ENCODE data around the gene TMPRSS5.
"Not testable (repeated sequence)": the region's sequence is repeated elsewhere in the genome, so short reads cannot be mapped to it uniquely, and the experiment has no call there.

The TMPRSS5 gene

DNA sequence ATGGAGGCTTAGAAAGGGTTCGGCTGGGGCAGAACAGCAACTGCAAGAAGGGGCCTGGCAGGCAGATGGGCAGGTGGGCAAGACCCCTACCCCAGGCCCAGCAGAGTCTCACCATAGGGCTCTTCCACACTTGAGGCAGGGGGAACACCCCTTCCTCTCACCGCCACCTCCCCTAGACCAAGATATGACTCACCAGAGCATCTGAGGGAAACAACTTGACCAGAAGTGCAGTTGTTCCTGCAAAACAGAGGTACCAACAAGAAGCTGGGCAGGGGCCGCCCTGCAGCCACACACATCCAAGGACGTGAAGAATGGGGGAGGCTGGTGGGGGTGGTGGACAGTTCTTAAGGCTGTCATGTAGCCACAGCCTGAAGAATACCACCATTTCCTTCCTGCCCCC lies 10.9 kb downstream of the TMPRSS5 start:
- no peak for DNase-seq

DNA sequence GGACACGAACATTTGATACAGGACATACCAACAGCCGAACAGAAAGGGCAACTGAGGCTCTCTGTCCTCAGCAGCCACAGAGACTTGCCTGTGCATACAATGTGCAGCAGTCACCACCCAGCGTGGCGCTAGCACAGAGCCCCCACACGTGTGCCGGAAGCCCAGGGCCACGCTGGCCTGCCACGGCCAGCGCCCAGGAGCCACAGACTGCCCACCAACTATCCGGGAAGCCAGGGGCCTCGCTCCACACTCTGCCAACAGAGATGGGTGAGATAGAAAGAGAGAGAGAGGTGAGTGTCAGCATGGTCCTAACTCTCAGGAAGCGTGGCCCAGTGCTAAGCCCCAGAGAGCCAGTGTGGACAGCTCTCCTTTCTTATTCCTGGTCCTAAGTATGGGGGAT lies 11.7 kb downstream of the TMPRSS5 start:
- DNase-seq: no peak

DNA sequence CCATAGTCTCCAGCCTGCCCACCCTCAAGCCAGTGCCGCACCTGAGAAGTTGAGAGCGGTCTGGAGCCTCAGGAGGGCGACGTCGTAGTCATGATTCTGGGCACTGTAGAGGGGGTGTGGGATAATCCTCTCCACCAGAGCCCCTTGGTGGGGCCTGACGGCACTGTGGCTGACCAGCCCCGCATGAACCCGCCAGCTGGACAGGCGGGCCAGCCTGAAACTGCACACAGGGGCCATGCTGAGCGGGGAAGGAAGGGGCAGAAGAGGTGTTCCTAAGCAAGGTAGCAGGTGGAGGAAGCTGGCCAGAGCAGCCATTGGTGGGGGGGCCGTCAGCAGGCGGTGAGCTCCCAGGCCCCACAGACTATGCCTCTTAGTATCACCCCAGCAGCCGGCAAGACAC lies 13.1 kb downstream of the TMPRSS5 start:
- DNase-seq: no peak

DNA sequence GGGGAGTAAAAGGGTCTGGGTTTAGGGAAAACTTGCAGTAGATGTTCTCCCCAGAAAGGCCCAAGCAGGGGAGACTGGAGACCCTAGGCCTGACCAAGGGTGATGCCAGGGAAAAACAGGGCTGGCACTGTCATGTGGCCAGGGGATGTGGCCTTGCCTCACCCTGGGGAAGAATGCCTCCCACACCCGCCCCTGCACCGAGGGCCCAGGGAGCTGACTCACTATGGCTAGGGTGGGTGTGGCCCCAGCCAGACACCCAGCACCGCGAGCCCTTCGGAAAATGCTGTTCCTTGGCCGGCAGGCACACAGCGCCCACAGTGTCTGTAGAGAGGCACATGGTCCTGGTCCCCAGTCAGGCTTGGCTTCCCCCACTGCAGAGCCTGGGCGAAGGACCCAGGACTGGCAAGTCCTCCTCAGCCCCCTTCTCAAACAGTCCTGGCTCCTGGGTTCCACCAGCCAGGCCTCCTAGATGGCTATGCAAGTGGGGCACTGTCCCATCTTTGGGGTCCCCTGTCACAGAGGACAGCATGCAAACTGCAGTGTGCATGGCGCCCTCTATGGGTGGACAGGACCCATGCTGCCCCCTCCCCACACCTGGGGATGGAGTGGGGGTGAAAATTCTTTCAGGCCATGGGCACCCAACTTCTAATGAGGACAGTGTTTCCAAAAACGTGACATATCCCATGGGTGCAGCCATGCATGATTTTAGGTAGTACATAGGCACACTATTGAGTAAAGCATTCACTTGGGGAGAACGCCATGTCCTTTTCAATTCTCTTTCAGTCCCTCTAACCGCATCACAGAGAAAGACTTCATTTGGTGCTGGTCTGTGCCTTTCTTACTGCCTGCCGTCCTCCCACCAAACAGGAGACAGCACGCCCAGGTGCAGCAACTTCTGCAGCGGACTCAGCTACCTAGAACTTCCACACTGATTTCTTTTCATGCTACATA lies 15.2 kb downstream of the TMPRSS5 start:
- DNase-seq: peak; percentile 88

DNA sequence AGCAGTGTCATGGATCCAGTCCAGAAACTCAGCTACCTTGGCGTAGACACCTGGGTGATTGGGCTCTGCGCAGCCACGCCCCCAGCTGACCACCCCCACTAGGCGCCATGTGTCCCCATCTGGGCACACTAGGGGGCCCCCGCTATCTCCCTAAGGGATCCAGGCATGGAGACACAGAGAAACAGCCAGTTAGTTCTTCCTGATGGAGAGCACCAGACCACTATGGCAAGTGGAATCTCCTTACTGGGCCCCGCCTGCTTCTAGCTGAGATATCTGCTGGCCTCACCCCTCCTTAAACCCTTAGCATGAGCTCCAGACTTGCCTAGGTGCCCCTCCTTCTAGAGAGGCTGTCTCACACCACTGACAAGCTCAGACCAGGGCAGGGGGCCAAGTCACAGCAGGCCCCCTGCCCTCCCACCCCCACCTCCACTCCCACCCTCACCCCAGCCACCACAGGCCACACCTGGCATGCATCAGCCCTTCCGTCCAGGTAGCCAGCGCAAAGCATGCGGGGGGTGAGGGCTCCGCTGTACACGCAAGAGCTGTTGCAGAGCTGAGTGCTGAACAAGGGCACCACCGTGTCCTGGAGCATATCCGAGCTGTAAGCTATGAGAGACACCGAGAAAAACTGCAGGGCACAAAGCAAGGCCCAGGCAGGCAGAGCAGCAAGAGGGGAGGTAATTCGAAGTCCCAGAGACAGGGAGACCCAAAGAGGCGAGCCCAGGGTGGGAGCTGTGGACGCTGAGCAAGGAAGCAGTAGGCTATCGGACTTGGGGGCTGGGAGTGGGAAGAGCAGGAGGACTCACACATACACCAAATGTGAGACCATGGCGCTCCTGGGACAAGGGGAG lies 16.1 kb downstream of the TMPRSS5 start:
- no peak for DNase-seq

DNA sequence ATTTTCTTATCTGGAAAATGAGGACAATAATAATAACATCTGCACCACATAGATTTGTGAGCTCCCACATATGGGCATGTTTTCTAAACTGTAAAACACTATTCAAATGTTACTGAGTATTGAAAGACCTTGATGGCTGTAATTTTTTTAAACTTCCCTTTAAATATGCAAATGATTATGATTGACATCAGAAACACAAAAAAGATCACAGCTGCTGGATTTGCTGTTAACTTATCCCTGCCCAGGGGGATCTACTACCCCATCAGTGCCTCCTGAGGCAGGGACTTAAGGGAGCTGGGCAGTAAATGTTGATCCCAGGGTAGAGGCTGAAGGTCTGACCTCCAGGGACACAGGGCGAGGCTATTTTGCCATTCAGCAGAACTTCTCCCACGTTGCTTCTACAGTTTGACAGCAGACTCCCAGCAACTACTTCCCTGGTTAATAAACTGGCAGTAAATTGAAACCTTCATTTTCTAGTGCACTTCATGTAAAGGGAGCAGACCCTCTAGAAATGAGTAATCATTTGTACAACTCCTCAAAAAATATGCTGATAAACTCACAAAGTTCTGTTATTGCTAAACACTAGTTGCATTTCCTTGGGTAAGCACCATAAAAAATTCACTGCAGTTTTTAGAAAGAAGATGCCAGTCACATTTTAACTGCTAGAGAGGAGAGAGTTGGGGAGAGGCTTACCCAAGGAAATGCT lies 20.3 kb downstream of the TMPRSS5 start:
- DNase-seq: no peak

DNA sequence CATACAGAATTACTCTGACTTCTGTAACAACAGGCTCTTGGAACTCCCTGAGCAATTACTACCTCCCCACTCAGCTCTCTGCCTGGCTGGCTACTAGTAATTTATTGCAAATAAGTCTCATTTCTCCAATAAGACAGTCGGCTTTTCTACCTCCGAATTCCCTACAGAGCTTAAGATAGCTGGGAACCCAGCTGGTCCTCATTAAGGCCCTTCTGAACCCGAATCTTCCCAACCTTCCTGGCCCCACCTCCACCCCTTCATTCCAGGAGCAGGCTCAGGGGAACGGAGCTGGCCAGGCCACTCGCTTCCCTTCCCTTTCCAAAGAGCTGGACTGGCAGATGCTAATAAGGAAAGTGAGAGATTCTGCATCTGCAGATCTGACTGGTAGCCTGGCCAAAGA lies 21.6 kb downstream of the TMPRSS5 start:
- DNase-seq: no peak

DNA sequence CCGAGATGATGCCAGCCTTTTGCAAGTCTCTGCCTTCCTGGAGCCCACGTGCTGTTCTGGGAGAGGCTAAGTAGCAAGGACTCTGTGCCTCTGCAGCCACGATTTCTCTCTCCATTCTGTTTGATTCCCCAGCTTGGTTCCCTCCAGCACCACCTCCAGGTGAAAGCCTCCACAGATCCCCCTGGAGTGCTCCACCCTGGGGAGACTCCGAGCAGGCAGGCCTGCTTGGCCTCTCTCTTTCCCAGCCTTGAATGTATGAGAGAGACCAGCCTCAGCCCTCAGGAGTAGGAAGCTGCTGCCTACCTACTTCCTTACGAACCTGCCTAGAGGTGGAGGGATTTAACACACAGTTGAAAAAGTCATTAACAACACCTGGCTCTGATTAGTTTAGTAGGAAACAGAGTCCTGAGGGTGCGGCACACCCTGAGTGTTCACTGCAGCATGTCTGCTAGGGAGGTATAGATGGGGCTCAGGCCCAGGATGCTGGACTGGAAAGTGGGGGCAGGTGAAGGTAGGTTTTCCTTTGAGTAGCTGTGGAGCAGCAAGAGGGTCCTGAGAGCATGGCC lies 22.5 kb downstream of the TMPRSS5 start:
- no peak for DNase-seq

DNA sequence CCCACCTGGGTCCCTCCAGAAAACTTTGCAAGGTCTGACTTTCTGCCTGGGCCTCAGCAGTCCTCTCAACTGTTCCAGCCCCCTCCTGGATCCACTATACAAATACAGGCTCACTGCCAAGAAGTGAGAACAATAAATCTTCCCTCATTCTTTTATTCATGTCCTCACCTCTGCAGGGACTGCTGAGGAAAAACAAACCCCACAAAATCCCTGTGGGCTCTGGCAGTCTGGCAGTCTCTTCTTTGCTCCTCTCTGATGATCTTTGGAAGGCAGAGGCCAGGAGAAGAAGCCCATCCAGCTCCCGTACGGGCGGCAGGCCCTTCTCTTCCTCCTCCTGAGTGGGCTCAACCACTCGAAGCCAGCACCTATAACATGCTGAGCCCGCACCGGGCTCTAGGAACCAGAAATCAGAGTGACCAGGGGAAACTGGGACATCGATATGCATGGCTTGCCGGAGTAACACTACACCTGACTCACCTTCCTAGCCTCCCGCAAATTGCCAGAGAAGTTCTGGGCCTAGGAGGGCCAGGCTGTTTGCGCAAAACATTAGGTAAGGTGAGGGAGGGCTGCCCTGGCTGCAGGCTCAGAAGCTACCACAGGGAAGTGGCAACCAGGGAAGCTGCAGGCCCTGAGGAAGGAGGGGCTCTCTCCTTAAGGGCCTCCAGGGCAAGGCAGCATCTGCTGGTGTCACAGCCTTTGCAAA lies 24.2 kb downstream of the TMPRSS5 start:
- DNase-seq: no peak

DNA sequence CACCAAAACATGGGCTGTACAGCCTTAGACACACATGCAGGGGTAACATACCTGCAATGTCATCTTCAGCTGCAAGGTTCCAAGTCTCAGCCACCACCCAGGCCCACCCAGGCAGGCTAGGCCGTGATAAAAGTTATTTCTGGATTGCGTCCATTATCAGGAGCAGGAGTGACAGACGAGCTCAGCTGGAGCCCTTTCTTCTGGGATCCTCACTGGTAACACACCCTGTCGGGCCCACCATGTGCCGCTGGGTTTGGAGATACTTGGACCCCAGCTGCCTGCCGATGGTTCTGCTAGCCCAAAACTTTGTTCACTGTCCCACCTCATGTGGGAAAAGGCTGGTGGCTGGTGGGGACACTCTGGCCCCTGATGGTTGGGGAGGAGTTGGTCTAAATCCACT lies 24.8 kb downstream of the TMPRSS5 start:
- no peak for DNase-seq

DNA sequence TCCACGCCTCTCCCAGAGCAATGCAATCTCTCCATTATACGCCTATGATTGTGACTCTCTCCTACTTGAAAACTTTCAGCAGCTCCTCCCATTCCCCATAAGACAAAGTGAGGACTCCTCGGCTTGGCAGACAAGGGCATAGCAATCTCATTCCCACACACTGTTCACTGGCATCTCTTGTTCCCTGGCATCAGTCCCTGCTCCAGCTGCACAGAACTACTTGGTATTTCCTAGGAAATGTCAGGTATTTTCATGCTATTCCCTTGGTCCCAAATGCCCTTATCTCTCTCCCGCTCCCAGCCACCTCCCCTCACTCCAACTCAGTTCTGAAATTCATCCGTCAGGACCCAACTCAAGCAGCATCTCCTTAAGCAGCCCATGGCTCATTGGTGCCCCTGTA lies 28.4 kb downstream of the TMPRSS5 start:
- DNase-seq: no peak

DNA sequence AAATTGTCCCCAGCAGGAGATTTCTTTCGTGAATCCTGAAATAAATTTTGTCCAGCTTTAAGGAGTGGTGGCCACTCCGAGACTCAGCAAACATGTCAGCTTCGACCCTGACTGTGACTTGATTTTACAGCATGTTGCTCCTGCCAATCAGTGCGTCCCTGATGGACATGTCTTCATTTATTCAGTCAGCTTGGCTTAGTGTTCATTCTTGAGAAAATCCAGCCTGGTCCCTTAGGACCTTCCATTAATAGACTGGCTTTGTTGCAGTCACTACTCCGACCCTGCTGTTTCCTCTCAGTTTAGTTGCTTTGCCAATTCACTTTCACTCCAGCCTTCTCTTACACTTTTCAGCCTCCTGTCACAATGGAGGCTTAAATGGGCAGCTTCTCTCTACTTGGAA lies 30.5 kb downstream of the TMPRSS5 start:
- no peak for DNase-seq

DNA sequence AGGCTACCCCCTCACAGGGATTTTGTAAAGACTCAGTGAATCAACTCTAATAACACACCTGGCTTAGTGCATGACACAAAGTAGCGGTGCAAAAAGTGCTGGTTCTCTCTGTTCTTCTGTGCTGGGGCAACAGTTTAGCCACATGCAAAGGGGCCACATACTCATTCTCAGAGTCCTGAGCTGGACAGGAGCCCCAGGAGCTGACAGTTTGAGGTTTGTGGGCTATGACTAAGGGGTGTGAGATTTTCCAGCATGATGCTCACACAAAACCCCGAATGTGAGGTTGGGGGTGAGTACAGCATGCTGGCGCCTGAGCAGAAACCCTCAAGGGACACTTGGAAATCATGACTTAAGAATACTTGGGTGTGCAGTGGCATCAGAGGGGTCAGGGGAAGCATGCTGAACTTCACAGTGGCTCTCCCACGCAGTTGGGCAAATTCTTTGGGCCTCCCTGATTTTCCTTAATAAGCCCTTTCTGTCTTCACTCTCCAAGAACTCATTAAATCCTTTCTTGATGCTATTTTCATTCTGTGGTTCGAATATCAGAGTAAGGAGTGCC lies 31.0 kb downstream of the TMPRSS5 start:
- DNase-seq: no peak

DNA sequence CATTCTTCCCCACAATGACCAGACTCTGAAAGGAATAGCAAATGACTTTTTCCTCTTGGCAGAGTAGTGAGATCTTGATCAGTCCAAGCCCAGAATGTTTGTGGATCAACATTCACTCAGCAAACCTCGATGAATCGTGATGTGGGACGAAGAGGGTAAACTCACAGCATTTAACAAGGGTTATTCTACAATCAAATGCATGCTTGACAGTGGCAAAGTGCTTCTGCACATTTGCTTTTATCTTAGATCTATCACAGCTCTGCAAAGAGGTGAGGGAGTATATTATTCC lies 31.8 kb downstream of the TMPRSS5 start:
- no peak for DNase-seq

DNA sequence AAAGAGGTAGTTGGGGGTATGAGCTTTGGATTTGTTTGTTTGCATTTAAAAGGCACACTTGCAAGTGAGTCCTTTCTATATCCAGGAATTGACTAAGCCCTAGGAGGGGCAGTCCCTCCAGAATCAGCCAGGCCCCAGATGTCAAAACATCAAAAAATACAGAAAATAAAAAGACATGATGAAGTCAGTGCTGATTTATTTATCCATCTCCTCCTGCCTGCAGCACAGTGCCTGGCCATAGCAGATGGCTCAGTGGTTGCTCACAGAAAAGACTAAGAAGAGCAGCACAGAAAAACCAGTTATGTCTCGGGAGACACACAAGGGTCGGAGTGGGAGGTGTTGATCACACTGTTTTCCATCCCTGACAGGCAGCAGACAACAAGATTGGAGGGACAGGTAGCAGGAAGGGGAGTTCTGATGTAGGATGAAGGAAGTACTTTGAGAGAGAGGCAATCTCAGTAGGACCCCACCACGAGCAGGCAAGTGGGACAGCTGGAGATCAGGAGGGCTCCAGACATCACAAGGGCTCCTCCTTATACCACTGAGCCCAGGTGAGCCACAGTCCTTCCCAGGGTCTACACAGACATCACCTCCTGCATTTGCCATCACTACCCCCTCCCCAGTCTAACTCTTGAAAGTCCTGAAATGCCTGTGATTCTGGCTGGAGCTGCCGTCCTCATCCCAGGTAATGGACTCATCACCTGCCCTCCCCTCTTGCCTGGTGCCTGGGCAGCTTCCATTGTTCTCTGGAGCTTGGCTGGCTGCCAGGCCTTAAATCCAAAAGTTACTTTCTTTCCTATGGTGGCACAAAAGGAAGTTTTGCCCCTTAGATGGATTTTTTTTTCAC lies 32.3 kb downstream of the TMPRSS5 start:
- DNase-seq: no peak

DNA sequence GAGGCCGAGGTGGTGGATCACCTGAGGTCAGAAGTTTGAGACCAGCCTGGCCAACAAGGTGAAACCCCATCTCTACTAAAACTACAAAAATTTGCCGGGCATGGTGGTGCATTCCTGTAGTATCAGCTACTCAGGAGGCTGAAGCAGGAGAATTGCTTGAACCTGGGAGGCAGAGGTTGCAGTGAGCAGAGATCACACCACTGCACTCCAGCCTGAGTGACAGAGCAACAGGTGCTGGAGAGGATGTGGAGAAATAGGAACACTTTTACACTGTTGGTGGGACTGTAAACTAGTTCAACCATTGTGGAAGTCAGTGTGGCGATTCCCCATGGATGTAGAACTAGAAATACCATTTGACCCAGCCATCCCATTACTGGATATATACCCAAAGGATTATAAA lies 34.2 kb downstream of the TMPRSS5 start:
- not testable (repeated sequence) for DNase-seq

DNA sequence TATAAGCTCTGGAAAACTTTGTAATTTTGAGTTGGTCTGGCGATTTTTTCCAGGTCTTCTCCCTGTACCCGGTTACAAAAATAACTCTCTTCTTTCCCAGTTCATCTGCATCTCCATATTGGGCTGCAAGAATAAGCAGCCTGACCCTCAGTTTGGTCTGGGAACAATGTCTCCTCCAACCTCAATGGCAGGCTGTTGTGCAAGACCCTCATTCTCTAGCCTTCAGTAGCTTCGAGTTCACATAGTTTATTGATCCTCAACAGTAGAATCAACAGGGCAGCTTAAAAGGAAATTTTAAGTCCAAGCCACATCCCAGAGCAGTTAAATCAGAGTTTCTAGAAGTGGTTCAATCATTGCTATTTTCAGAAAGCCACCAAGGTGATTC lies 35.3 kb downstream of the TMPRSS5 start:
- DNase-seq: no peak

DNA sequence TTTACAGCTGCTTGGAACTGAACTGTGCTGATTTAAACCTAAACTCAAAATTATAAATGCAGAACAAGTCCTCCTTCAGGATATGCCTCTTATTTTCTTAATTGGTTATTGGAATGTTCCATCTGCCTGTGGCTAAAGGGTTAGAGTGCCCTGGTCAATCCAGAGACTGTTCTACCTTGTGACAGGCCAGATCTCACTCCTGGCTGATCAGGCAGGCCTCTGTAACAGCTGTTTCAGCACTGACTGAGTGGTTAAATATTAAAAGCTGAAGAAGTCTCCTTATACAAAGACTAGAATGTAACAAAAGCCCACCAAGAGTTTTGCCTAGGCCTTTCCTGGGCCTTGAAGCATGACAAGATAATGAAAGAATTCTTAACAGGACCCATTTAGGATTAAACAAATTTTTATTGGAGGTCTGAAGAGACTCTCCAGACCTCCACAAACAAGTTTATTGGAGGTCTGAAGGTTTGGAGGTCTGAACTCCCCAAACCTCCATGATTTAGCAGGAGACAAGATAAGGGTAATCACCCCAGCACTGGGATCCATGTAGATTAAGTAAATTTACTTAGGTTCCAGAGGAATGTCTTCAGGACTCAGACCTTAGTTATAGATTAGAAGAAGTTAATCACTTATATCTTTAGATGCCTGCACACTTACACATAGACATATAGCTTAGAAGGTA lies 35.8 kb downstream of the TMPRSS5 start:
- no peak for DNase-seq

DNA sequence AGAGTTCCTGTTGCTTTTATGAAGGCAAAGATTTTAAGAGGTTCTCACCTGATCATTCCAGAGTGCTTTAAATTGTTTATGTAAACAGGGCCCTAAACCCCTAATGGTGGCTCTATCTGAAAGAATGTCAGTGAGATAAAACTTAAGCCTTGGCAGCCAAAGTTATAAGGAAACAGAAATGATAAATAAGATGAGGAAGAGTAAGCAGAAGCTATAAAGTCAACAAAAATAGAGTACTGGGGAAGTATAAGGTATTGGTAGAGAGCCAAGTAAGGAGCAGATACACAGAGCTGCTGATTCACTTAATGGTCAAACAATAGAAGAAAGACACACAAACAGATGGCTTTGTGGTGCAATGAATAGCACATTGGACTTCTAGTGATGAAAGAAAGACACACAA lies 37.9 kb downstream of the TMPRSS5 start:
- no peak for DNase-seq

DNA sequence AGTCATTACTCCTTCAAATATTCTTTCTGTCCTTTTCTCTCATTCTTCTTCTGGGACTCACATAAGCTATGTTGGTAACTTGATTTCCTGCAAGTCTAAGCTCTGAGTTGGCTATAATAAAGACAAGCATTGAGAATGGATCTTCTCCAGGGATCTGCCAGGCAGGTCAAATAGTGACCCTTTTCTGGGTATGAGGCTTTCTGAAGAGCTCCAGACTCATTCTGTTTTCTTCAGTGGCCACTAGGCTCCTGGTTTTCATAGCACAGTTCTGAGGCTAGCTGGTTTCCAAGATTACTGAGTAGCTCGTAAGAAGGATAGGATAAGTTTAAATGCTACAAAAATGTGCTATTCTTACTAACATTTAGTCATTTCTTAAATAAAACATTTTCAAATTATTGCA lies 38.3 kb downstream of the TMPRSS5 start:
- DNase-seq: no peak

DNA sequence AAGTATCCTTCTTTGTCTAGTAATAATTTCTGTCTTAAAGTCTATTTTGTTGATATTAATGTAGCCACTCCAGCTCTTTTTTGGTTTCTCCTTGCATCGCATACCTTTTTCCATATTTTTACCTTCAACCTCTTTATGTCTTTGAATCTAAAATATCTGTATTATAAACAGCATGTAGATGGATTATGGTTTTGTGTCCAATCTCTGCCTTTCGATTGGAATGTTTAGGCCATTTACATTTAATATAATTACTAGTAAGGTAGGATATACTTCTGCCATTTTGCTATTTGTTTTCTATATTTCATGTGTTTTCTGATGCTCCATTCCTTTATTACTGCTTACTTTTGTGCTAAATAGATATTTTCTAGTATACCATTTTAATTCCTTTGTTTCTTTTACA lies 39.5 kb downstream of the TMPRSS5 start:
- DNase-seq: no peak

All from 8988T (cell line).